NCI-H187 treated with DMSO at 0.1 percent for 48 hours (cell line): ENCODE data around the gene TFPI.
"Not testable (repeated sequence)": the region's sequence is repeated elsewhere in the genome, so short reads cannot be mapped to it uniquely, and the experiment has no call there.

Experiments
- DNase-seq: peaks from one replicate; lab custom pipeline; 2025; lab: John Stamatoyannopoulos, UW

TFPI gene

DNA sequence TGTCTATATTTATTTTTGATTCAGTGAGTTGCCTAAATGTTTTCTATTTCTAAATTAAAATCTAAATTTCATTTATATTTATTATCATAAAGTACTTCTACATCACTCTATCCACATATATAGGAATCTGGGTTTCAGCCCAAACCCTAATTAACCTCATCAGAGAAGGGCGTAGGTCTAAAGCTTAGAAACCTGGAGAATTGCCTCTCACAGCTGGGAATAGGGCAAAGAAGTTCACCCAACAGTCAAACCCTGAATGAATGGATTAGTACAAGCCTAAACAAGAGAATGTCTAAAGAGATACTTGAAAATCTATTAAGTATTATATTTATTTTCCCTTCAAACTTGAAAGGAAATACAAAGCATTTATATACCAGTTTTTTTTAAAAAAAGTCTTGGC lies 26.2 kb downstream of the TFPI start:
- DNase-seq, result no peak

DNA sequence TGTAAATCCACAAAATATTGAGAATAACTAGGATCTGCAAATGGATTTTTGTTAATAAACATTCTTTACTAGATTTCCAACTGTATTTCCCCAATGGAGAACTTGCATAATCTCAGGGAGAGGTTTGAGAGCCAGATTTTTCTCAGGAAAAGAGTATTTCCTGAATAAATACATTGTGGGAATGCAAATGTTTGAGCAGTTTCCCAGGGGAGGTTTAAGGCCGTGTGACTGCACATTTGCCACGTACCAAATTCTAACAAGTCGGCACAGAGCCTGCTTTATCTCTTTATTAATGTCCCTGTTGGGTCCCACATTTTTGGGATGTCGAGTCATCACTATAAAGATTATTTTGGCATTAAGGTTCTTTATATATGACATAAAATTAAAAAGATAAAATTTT lies 27.0 kb downstream of the TFPI start:
- DNase-seq, result no peak

DNA sequence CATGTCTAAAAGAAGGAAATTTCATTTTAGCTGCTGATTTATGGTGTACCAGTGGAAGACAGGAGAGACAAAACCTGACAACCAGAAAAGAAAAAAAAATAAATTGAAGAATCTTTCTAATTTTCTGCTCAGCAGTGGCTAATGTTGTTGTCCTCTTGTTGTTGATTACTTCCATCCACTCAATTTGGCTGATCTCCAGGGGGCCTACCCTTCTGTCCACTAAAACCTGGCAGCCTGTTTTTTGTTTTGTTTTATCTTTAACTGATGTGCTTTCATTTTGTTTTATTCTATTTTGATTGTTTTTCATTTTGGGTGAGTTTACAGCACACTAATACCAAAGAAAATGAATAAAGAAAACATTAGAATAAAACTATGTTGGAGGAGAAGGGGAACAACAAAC lies 27.4 kb downstream of the TFPI start:
- DNase-seq, result no peak

DNA sequence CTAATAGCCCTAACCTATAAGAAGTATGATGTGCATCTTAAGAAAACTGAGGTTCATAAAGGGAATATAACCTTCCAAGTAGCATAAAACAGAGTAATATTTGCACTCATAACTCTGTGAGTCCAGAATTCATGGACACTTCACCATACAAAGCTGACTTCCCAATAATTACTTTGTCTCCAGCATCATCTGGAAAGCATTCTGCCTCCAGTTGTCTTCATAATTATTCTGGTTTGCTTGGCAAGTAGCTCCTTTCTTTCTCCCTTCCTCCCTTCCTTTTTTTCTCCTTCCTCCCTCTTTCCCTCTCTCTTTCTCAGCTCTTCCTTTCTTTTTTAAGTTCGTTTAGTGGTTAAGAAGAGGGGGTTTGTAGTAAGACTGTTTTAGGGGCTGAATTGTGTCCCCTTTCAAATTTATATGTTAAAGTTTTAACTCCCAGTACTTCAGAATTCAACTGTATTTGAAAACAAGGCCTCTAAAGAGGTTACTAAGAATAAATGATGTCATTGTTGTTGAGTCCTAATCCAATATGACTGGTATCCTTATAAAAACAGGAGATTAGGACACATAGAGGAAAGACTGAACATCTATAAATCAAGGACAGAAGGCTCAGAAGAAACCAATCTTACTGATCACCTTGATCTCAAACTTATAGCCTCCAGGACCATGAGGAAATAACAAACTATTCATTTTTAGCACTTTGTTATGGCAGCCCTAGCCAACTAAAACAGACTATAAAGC lies 28.9 kb downstream of the TFPI start:
- no peak for DNase-seq

DNA sequence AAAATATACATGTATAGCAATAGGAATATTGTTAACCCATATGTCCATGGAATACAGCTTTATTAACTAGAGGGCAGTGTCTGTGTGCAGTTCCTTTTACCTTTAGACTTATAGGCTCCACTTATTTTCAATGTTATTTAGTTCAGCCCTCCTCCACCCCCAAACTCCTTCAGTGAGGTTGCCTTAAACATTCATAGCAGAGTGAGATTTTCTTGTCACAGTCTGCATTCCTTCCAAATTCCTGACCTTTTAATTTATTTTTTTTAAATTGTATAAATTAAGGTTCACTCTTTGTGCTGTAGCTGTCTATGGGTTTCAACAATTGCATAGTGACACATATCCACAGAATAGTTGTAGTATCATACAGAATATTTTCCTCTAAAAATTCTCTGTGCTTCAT lies 30.9 kb downstream of the TFPI start:
- no peak for DNase-seq

DNA sequence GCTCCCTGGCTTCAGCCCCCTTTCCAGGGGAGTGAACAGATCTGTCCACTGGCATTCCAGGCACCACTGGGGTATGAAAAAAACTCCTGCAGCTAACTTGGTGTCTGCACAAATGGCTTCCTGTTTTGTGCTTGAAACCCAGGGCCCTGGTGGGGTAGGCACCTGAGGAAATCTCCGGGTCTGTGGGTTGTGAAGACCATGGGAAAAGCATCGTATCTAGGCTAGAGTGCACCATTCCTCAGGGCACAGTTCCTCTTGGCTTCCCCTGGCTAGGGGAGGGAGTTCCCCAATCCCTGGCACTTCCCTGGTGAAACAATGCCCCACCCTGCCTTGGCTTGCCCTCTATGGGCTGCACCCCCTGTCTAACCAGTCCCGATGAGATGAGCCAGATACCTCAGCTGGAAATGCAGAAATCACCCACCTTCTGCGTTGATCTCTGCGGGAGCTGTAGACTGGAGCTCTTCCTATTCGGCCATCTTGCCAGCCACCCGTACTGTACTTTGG lies 34.1 kb downstream of the TFPI start:
- no peak for DNase-seq

DNA sequence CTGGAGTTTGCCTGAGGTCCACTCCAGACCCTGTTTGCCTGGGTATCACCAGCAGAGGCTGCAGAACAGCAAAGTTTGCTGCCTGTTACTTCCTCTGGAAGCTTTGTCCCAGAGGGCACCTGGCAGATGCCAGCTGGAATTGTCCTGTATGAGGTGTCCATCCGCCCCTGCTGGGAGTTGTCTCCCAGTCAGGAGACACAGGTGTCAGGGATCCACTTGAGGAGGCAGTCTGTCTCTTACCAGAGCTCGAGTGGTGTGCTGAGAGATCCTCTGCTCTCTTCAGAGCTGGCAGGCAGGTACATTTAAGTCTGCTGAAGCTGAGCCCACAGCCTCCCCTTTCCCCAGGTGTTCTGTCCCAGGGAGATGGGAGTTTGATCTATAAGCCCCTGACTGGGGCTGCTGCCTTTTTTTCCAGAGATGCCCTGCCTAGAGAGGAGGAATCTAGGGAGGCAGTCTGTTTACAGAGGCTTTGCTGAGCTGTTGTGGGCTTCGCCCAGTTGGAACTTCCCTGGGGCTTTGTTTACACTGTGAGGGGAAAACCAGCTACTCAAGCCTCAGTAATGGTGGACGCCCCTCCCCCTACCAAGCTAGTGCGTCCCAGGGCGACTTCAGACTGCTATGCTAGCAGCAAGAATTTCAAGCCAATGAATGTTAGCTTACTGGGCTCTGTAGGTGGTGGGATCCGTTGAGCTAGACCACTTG lies 34.7 kb downstream of the TFPI start:
- DNase-seq, result no peak

DNA sequence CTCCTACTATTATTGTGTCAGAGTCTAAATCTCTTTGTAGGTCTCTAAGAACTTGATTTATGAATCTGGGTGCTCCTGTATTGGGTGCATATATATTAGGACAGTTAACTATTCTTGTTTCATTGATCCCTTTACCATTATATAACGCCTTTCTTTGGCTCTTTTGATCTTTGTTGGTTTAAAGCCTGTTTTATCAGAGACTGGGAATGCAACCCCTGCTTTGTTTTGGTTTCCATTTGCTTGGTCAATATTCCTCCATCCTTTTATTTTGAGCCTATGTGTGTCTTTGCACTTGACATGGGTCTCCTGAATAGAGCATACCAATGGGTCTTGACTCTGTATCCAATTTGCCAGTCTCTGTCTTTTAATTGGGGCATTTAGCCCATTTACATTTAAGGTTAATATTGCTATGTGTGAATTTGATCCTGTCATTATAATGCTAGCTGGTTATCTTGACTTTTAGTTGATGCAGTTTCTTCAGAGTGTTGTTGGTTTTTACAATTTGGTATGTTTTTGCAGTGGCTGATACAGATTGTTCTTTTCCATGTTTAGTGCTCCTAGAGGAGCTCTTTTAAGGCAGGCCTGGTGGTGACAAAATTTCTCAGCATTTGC lies 36.4 kb downstream of the TFPI start:
- not testable (repeated sequence) for DNase-seq

DNA sequence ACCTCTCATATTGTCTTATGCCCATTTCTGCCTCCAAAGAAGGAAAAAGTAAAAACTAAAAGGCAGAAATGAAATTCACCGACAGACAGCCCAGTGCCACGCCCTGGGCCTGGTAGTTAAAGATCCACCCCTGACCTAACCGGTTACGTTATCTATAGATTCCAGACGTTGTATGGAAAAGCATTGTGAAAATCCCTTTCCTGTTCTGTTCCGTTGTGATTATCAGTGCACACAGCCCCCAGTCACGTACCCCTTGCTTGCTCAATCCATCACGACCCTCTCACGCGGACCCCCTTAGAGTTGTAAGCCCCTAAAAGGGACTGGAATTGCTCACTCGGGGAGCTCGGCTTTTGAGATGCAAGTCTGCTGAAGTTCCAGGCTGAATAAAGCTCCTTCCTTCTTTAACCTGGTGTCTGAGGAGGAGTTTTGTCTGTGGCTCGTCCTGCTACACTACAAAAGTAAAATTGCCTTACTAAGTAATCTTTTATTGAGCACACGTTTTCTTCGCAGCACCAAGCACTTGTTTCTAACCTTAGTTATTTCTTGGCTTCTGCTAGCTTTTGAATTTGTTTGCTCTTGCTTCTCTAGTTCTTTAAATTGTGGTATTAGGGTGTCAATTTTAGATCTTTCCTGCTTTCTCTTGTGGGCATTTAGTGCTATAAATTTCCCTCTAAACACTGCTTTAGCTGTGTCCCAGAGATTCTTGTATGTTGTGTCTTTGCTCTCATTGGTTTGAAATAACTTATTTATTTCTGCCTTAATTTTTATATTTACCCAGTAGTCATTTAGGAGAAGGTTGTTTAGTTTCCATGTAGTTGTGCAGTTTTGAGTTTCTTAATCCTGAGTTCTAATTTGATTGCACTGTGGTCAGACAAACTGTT lies 37.4 kb downstream of the TFPI start:
- DNase-seq, result not testable (repeated sequence)

DNA sequence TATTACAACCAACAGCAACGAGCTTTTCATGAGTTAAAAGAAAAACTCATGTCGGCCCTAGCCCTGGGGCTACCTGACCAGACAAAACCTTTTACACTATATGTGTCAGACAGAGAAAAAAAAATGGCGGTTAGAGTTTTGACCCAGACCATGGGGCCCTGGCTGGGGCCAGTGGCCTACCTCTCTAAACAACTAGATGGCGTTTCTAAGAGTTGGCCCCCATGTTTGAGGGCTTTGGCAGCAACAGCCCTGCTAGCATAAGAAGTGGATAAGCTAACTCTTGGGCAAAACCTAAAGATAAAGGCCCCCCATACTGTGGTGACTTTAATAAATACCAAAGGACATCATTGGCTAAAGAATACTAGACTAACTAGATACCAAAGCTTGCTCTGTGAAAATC lies 39.3 kb downstream of the TFPI start:
- DNase-seq, result no peak

DNA sequence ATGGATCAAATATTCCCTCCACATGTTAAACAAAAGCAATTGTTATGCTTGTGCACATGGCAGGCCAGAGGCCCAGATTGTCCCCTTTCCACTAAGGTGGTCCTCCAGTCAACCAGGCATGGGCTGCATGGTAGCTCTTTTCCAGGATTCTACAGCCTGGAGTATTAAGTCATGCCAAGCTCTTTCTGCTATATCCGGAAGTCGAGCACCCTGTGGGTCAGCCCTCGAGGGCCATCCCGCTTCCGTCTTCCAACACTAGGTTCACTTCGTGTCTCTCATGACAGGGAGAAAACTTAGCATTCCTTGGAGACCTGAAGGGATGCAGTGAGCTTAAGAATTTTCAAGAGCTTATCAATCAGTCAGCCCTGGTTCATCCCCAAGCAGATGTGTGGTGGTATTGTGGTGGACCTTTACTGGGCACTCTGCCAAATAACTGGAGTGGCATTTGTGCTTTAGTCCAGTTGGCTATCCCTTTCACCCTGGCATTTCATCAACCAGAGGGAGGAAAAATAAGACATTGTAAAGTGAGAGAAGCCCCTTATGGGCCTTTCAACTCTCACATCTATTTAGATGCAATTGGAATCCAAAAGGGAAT lies 39.9 kb downstream of the TFPI start:
- not testable (repeated sequence) for DNase-seq

DNA sequence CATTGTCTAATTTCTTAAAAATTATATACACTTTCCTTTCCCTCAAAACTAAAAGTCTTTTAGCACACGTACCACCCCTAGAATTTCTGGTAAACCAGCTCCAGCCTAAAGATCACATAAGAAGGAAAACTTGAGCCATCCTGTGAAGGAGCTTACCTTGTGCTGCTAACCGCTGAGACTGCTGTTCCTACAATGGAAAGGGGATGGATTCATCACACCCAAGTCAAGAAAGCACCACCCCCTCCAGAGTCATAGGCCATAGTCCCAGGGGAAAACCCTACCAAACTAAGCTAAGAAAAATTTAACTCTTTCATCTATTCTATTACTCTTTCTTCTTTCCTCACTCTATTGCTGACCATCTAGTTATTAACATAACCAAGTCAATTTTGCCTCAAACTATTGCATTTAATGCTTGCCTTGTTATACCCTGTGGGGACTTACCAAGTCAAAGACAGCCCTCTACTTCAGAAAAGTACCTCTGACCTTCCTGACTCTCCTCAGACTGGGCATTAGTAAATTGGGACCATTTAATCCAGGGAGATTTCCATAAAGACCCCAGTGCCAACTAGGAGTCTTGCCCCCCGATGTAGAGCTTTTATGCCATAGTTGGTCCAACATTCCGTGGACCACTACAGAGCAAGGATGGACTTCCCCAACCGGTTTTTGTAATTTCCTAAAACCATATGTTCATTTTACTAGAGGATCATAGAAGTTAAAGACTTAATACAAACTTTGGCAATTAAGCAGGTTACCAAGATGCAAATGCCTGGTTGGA lies 40.6 kb downstream of the TFPI start:
- not testable (repeated sequence) for DNase-seq

DNA sequence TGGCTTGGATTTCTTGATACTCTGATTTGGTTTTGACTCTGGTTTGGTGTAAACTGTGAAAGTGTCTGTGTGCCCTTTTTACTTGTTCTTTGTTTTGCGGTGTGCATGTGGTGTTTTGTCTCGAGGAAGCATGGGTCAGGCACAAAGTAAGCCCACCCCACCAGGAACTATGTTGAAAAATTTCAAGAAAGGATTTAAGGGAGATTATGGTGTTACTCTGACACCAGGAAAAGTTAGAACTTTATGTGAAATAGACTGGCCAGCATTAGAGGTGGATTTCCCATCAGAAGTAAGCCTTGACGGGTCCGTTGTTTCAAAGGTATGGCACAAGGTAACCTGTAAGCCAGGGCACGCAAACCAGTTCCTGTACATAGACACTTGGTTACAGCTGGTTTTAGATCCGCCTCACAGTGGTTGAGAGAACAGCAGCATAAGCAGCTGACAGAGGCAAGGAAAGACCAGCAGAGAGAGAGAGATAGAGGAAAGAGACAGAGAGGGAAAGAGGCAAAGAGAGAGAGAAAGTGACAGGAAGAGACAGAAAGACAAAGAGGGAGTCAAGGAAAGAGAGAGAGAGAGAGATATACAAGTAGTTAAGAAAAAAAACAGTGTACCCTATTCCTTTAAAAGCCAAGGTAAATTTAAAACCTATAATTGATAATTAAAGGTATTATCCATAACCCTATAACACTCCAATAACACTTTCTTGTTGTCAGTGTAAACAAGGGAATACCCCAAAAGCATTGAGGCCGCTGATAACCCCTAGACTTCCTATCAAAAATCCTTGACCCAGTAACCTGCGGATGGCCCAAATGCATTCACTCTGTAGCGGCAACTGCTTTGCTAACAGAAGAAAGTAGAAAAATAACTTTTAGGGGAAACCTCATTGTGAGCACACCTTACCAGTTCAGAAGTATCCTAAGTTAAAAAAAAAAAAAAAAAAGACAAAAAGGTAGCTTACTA lies 42.6 kb downstream of the TFPI start:
- DNase-seq, result no peak

DNA sequence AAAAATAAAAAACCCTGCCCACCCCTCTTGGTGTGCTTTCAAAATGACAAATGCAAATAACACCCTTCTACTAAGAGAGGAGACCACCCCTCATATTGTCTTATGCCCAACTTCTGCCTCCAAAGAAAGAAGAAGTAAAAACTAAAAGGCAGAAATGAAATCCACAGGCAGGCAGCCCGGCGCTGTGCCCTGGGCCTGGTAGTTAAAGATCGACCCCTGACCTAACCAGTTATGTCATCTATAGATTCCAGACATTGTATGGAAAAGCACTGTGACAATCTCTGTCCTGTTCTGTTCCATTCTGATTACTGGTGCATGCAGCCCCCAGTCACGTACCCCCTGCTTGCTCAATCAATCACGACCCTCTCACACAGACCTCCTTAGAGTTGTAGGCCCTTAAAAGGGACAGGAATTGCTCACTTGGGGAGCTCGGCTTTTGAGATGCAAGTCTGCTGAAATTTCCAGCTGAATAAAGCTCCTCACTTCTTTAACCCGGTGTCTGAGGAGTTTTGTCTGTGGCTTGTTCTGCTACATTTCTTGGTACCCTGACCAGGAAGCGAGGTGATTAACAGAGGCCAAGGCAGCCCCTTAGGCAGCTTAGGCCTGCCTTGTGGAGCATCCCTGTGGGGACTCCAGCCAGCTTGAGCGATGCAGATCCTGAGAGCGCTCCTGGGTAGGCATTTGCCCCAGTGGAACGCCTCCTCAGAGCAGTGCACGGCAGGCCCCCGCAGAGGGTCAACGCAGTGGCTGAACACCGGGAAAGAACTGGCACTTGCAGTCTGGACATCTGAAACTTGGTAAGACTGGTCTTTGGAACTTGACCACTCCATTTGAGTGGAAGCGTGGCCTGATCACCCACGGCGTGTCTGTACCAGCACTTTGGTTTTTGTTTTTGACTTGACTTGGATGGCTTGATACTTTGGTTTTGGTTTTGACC lies 43.5 kb downstream of the TFPI start:
- DNase-seq, result not testable (repeated sequence)

DNA sequence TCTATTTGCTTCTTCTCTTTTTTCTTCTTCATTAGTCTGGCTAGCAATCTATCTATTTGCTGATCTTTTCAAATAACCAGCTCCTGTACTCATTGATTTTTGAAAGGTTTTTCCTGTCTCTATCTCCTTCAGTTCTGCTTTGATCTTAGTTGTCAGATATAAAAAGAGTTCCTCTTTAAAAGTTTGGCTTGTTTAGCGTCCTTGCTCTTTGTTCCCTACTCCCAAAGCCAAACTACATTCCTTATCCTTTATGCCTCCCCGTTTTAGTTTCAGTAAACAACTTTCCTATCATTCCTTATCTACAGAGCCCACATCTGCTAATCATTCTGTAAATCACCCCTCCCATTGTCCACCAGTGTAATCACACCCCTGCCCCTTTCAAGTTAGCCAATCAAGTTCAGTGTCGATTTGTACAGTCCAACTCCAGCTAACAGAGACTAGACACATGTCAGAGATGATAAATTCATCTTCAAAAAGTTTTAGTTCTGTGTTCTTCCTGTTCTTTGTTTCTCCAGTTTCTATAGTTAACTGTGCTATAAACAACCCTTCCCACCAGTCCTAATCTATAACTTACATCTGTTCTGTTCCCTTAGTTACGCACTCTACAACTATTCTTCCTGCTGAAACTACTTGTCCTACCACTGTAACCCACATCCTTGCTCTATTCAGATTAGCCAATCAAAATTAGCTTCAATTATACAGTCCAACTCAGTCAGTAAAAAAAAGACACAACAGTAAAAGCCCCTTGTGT lies 44.4 kb downstream of the TFPI start:
- DNase-seq, result no peak

DNA sequence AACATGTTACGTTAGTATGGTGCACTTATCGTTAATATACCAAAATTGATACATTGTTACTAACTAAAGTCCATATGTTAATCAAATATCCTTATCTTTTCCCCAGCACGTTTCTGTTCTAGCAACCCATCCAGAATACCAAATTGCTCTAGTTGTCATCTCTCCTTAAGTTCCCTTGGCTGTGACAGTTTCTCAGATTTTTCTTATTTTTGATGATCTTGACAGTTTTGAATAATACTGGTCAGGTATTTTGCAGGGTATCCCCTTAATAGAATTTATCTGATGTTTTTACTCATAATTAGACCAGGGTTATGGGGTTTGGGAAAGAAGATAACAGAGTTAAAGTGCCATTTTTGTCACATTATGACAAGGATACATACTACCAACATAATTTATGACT lies 47.8 kb downstream of the TFPI start:
- no peak for DNase-seq

DNA sequence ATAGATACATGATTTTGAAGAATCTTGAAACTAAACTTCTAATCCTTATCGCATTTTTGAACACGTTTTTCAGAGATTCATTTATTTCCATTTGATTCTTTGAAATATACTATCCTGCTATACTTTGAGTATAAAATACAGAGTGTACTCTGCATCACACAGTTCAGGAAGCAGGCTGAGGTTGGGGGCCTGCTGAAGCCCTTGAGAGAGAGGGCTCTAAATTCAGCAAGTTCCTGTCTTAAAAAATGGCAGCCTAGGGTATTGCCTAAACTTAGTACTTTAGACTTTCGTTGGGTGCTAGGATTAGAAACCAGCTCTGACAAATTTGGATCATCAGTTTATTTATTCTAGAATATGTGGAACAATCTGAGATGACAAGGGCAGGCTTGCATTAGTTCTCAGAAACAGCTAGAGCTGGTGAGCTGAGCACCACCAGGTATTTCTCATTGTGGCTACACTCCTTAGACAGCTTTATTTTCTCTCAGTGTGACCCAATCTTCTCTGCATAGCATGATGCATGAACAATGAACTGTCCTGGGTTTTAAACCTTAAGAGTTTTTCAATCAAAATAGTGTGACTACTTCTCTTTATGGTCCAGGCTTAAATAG lies 49.1 kb downstream of the TFPI start:
- DNase-seq, result no peak
